GM23338 (cell line): ENCODE data around the gene CHST12. TPM values are rescaled to one million over a fixed set of nuclear protein-coding genes. Genes with fewer than 3 reads are reported as not detected.

Experiments used
- ATAC-seq: fragments of 200-7000 bp; cut with Tn5 transposase; 3 replicates; pipeline ENCODE4 v1.9.1; 2020
- DNase-seq: peaks from one replicate; pipeline ENCODE4 v3.0.0-alpha.2; 2015; ENCODE audit warnings: low spot score
- H2AFZ ChIP-seq: fragments of 200-600 bp; sonication (generic); 2 replicates; pipeline ENCODE4 v1.8.0; 2016; ENCODE audit warnings: antibody characterized with exemption, mild to moderate bottlenecking, moderate library complexity
- H3F3A ChIP-seq: fragments of 200-600 bp; sonication (generic); replicated peaks from 2 replicates; pipeline ENCODE4 v1.8.0; 2017; ENCODE audit warnings: antibody characterized with exemption, mixed run types, low read depth
- H3K27ac ChIP-seq: fragments of 200-600 bp; sonication (generic); 2 replicates; pipeline ENCODE4 v1.6.1; 2016; ENCODE audit warnings: low read depth
- H3K27me3 ChIP-seq: fragments of 200-600 bp; sonication (generic); 2 replicates; pipeline ENCODE4 v1.8.0; 2016; ENCODE audit warnings: mild to moderate bottlenecking, mixed run types, moderate library complexity; ENCODE audit not compliant: insufficient read depth
- H3K36me3 ChIP-seq: fragments of 200-600 bp; sonication (generic); 2 replicates; pipeline ENCODE4 v1.8.0; 2016; ENCODE audit warnings: mild to moderate bottlenecking; ENCODE audit not compliant: insufficient read depth
- H3K4me1 ChIP-seq: fragments of 200-600 bp; sonication (generic); 2 replicates; pipeline ENCODE4 v1.8.0; 2016; ENCODE audit warnings: mild to moderate bottlenecking, moderate library complexity; ENCODE audit not compliant: insufficient read depth
- H3K4me2 ChIP-seq: fragments of 200-600 bp; sonication (generic); 2 replicates; pipeline ENCODE4 v1.7.1; 2017; ENCODE audit warnings: mixed run types
- H3K4me3 ChIP-seq: fragments of 200-600 bp; sonication (generic); 2 replicates; pipeline ENCODE4 v1.6.1; 2016; ENCODE audit warnings: mixed run types
- H3K79me2 ChIP-seq: fragments of 200-600 bp; sonication (generic); replicated peaks from 2 replicates; pipeline ENCODE4 v1.8.0; 2017; ENCODE audit warnings: mild to moderate bottlenecking; ENCODE audit not compliant: insufficient read depth
- H3K9me2 ChIP-seq: fragments of 200-600 bp; sonication (generic); 2 replicates; pipeline ENCODE4 v1.8.0; 2017; ENCODE audit not compliant: insufficient read depth
- H4K20me1 ChIP-seq: fragments of 200-600 bp; sonication (generic); replicated peaks from 2 replicates; pipeline ENCODE4 v1.8.0; 2017; ENCODE audit warnings: mild to moderate bottlenecking; ENCODE audit not compliant: insufficient read depth
- H3K27ac Mint-ChIP-seq: 2 replicates; pipeline ENCODE4 v1.8.0; 2020; ENCODE audit warnings: inconsistent platforms, mild to moderate bottlenecking, moderate library complexity, mixed read lengths
- H3K27me3 Mint-ChIP-seq: 3 replicates; pipeline ENCODE4 v1.8.0; 2022; ENCODE audit warnings: low read depth, mild to moderate bottlenecking, moderate library complexity, mixed read lengths, inconsistent platforms; ENCODE audit not compliant: insufficient read depth, poor library complexity
- H3K36me3 Mint-ChIP-seq: 3 replicates; pipeline ENCODE4 v1.8.0; 2021; ENCODE audit warnings: low read depth, mild to moderate bottlenecking, inconsistent platforms, moderate library complexity, mixed read lengths
- H3K4me1 Mint-ChIP-seq: 3 replicates; pipeline ENCODE4 v1.8.0; 2020; ENCODE audit warnings: mild to moderate bottlenecking, inconsistent platforms, mixed read lengths
- H3K4me3 Mint-ChIP-seq: 3 replicates; pipeline ENCODE4 v1.8.0; 2021; ENCODE audit warnings: moderate library complexity, mild to moderate bottlenecking, inconsistent platforms, mixed read lengths
- H3K9me3 Mint-ChIP-seq: 3 replicates; pipeline ENCODE4 v1.8.0; 2020; ENCODE audit warnings: moderate library complexity, mild to moderate bottlenecking, inconsistent platforms, mixed read lengths
- EZH2 ChIP-seq: fragments of 200-600 bp; sonication (generic); IDR thresholded peaks from one replicate; pipeline ENCODE4 v1.8.0; 2017; ENCODE audit warnings: antibody characterized with exemption, mild to moderate bottlenecking, low read depth; ENCODE audit not compliant: unreplicated experiment
- JUNB ChIP-seq: IDR thresholded peaks from one replicate; pipeline ENCODE4 v1.6.1; 2016; ENCODE audit warnings: antibody characterized with exemption; ENCODE audit not compliant: unreplicated experiment
- POLR2AphosphoS5 ChIP-seq: IDR thresholded peaks from 2 replicates; pipeline ENCODE4 v1.6.1; 2016; ENCODE audit warnings: antibody characterized with exemption, low read depth
- STAT1 ChIP-seq: IDR thresholded peaks from one replicate; pipeline ENCODE4 v1.6.1; 2016; ENCODE audit warnings: antibody characterized with exemption; ENCODE audit not compliant: unreplicated experiment
- ZNF331 ChIP-seq: fragments of 250-450 bp; sonication (Bioruptor Pico); IDR thresholded peaks from 2 replicates; pipeline ENCODE4 v1.5.0; 2020; ENCODE audit warnings: low read depth, mild to moderate bottlenecking, moderate library complexity
- ZNF462 ChIP-seq: fragments of 250-450 bp; sonication (Bioruptor Pico); IDR thresholded peaks from 2 replicates; pipeline ENCODE4 v1.5.0; 2020; ENCODE audit warnings: mild to moderate bottlenecking, moderate library complexity
- polyA plus RNA-seq: library from polyadenylated mRNA; unstranded; fragments of >200 nt; fragmentation: Nextera tagmentation; extraction: Ambion mirVana; gene quantifications from 2 replicates; pipeline ENCODE4 v1.2.1, GENCODE V29; 2016
- total RNA-seq: library from RNA; depleted of rRNA; stranded (reverse); fragments of >200 nt; shearing (Covaris generic); gene quantifications from 2 replicates; pipeline ENCODE4 v1.2.3, GENCODE V29; 2014

The CHST12 gene
- total and polyA plus RNA-seq, 2 experiments from 2014 or later = 10.1 to 14.6 TPM

GRCh38 chr7:2484868-2485267, 81.5 kb downstream of the CHST12 start:
- Histone ChIP-seq H3K27me3 (no peaks in the 10 kb centered on the region), H3F3A (no peaks in the 10 kb centered on the region), H3K4me1 (no peaks in the 10 kb centered on the region), H3K9me2 (no peaks in the 10 kb centered on the region), H3K79me2 (no peaks in the 10 kb centered on the region), H4K20me1 (no peaks in the 10 kb centered on the region), H3K27ac (no peak overlapping the region), H2AFZ (no peak overlapping the region), H3K4me2 (no peak overlapping the region), H3K4me3 (no peak overlapping the region), H3K36me3 (no peaks in the 10 kb centered on the region)
- DNase-seq = no peak
- Mint-ChIP-seq H3K9me3 (peaks cover 8% of the 10 kb centered on the region; the same call in 1 of the 3 replicates), H3K4me3 (no peak overlapping the region), H3K27me3 (peaks cover 10% of the 10 kb centered on the region), H3K4me1 (no peaks in the 10 kb centered on the region), H3K27ac (no peak overlapping the region), H3K36me3 (no peaks in the 10 kb centered on the region; the same call in 2 of the 3 replicates)
- no peak for TF ChIP-seq POLR2AphosphoS5
- ATAC-seq = no peak

GRCh38 chr7:2487586-2488271, 84.3 kb downstream of the CHST12 start:
- Mint-ChIP-seq H3K4me3 (no peak overlapping the region), H3K9me3 (peaks cover 8% of the 10 kb centered on the region; the same call in 2 of the 3 replicates), H3K27ac (no peak overlapping the region), H3K27me3 (peaks cover 3% of the 10 kb centered on the region), H3K4me1 (no peaks in the 10 kb centered on the region), H3K36me3 (no peaks in the 10 kb centered on the region; the same call in 1 of the 3 replicates)
- Histone ChIP-seq H3K79me2 (no peaks in the 10 kb centered on the region), H3K4me3 (no peak overlapping the region), H3K27ac (no peak overlapping the region), H2AFZ (no peak overlapping the region), H3F3A (no peaks in the 10 kb centered on the region), H3K27me3 (no peaks in the 10 kb centered on the region), H3K36me3 (no peaks in the 10 kb centered on the region), H3K9me2 (no peaks in the 10 kb centered on the region), H3K4me2 (no peak overlapping the region), H4K20me1 (no peaks in the 10 kb centered on the region), H3K4me1 (no peaks in the 10 kb centered on the region)
- DNase-seq (no peak), ATAC-seq (no peak)
- TF ChIP-seq JUNB (no peak), EZH2 (no peak), STAT1 (no peak)

- Mint-ChIP-seq H3K4me3 (no peak overlapping the region), H3K4me1 (no peaks in the 10 kb centered on the region), H3K27me3 (peaks cover 2% of the 10 kb centered on the region), H3K27ac (no peak overlapping the region), H3K36me3 (no peaks in the 10 kb centered on the region; the same call in 1 of the 3 replicates), H3K9me3 (peaks cover 3% of the 10 kb centered on the region; the same call in 2 of the 3 replicates)
- Histone ChIP-seq H4K20me1 (no peaks in the 10 kb centered on the region), H3K27me3 (no peaks in the 10 kb centered on the region), H3K4me1 (no peaks in the 10 kb centered on the region), H3K4me3 (no peak overlapping the region), H3F3A (no peaks in the 10 kb centered on the region), H3K79me2 (no peaks in the 10 kb centered on the region), H3K4me2 (no peak overlapping the region), H2AFZ (no peak overlapping the region), H3K36me3 (no peaks in the 10 kb centered on the region), H3K27ac (no peak overlapping the region), H3K9me2 (no peaks in the 10 kb centered on the region)
- DNase-seq (no peak), ATAC-seq (no peak)
- TF ChIP-seq POLR2AphosphoS5 (no peak), ZNF331 (CRISPR knock-in tag) (no peak)
Observed at GRCh38 chr7:2488272-2488645, 84.8 kb downstream of the CHST12 start.

- H3K27me3 Mint-ChIP-seq = peaks cover 4% of the 10 kb centered on the region
- Histone ChIP-seq H3K4me2 (no peak overlapping the region), H3K27ac (no peak overlapping the region), H3K4me3 (no peak overlapping the region), H2AFZ (no peak overlapping the region), H3K4me1 (no peaks in the 10 kb centered on the region), H3F3A (no peaks in the 10 kb centered on the region), H3K27me3 (no peaks in the 10 kb centered on the region), H4K20me1 (no peaks in the 10 kb centered on the region), H3K36me3 (no peaks in the 10 kb centered on the region), H3K79me2 (no peaks in the 10 kb centered on the region), H3K9me2 (no peaks in the 10 kb centered on the region)
- no peaks in the 10 kb centered on the region; the same call in 1 of the 3 replicates for H3K36me3 Mint-ChIP-seq
- H3K4me3 Mint-ChIP-seq = no peak overlapping the region
- H3K4me1 Mint-ChIP-seq = no peaks in the 10 kb centered on the region
- DNase-seq (no peak), ATAC-seq (no peak)
- peaks cover 3% of the 10 kb centered on the region; the same call in 2 of the 3 replicates for H3K9me3 Mint-ChIP-seq
- H3K27ac Mint-ChIP-seq = no peak overlapping the region
- no peak for TF ChIP-seq ZNF462
Observed at GRCh38 chr7:2488681-2489080, 85.3 kb downstream of the CHST12 start.
